ENCODE data around the gene CERT1. TPM values are rescaled to one million over a fixed set of nuclear protein-coding genes. Genes with fewer than 3 reads are reported as not detected.
"Not testable (repeated sequence)": the region's sequence is repeated elsewhere in the genome, so short reads cannot be mapped to it uniquely, and the experiment has no call there.

Gene CERT1
- total RNA-seq, 2 donors from 2014 or later = 30.6 to 39.5 TPM

DNA sequence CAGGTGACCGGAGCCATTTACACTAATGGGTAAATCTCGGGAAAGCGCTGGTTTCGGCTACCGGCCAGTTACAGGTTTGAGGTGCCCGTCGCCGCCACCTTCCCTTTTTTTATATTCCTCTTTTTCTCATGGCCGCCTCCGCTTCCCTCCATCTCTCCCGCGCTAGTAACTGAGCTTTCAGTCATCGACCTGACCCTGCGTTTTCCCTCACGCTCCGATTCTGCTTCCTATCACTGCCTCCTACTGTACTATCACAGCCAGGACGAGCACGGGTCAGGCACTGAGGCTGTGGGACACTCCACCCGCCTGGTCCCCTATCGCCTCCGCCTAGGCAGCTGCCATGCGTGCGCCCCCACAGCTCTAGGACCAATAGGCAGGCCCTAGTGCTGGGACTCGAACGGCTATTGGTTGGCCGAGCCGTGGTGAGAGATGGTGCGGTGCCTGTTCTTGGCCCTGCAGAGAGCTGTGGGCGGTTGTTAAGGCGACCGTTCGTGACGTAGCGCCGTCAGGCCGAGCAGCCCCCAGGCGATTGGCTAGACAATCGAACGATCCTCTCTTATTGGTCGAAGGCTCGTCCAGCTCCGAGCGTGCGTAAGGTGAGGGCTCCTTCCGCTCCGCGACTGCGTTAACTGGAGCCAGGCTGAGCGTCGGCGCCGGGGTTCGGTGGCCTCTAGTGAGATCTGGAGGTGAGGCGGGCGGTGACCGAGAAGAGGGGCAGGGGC, 174.7 kb downstream of the CERT1 start, which contains the start of gene HMGCR:
Gene HMGCR, plus strand, starts transcription at position 606 of the 722 bp plus-strand sequence. CDS start 5,386 bp downstream, outside the sequence.
- peak; percentile 99 for DNase-seq (ENCODE audit: low spot score)
- Mint-ChIP-seq H3K9me3 (no peaks in the 10 kb centered on the region), H3K4me1 (ENCODE audit: low read depth in 2 of 2) (peaks cover 18 to 23% of the 10 kb centered on the region in 2 donors), H3K36me3 (no peaks in the 10 kb centered on the region), H3K27me3 (no peaks in the 10 kb centered on the region), H3K4me3 (no peak within 1 kb of the TSS), H3K27ac (no peak within 1 kb of the TSS)
- ATAC-seq = peak; percentile 99

DNA sequence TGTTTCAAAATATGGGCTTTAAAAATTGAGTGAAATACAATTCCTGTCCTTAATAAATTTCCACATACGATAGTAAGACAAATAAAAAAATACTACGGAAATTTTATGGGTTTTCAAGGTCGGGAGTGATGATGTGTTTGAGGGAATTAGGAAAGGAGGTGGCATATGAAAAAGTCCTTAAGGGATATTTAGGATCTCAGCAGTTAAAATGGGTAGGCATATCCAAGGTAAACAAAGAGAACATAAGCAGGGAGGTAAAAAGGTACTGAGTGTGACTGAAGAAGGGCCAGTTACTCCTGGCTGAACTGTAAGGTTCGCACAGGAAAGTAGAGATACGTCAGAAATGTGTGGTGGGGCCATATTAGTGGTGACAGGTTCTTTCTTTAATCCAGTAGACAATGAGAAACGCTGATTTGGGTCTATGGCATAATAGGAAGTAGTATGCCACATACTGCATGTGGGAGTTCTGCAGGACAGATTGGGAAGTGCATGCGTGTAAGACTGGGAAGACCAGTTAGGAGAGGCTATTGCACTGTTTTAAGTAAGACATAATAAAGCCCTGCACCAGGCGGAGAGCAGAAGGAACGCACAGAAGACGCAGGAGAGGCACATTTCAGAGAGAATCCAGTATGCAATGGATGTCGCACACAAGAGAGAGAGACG, 175.3 kb downstream of the CERT1 start:
- Mint-ChIP-seq H3K27ac (no peak overlapping the region), H3K27me3 (no peaks in the 10 kb centered on the region), H3K4me3 (no peak overlapping the region), H3K36me3 (no peaks in the 10 kb centered on the region), H3K4me1 (ENCODE audit: low read depth in 2 of 2) (peaks cover 16 to 18% of the 10 kb centered on the region in 2 donors), H3K9me3 (no peaks in the 10 kb centered on the region)
- DNase-seq (ENCODE audit: low spot score) (no peak), ATAC-seq (no peak)

DNA sequence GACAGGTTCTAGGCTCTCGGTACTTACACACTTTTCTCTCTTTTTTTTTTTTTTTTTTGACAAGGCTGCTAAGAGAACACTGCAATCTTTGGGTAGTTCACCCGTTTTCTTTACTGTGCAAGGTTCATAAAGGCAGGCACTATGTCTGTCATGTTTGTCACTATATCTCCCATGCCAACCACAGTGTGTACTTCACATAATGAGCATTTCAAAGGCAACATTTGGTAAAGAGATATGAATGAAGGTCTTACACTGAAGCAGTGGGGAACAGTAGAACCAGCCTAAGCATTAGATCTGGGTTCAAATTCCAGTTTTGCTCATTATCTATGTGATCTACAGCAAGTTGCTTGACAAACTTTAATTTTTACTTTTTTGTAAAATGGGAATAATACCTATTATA, 175.9 kb downstream of the CERT1 start:
- H3K36me3 Mint-ChIP-seq = no peaks in the 10 kb centered on the region
- ATAC-seq (no peak), DNase-seq (ENCODE audit: low spot score) (no peak)
- H3K27me3 Mint-ChIP-seq = no peaks in the 10 kb centered on the region
- no peaks in the 10 kb centered on the region for H3K9me3 Mint-ChIP-seq
- H3K4me1 Mint-ChIP-seq (ENCODE audit: low read depth in 2 of 2) = peaks cover 15% of the 10 kb centered on the region in 2 donors
- H3K4me3 Mint-ChIP-seq = no peak overlapping the region
- no peak overlapping the region for H3K27ac Mint-ChIP-seq

DNA sequence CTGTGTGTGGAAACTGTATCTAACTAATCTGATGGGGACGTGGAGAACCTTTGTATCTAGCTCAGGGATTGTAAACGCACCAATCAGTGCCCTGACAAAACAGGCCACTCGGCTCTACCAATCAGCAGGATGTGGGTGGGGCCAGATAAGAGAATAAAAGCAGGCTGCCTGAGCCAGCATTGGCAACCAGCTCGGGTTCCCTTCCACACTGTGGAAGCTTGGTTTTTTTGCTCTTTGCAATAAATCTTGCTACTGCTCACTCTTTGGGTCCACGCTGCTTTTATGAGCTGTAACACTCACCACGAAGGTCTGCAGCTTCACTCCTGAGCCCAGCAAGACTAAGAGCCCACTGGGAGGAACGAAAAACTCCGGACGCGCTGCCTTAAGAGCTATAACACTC, 177.0 kb downstream of the CERT1 start:
- not testable (repeated sequence) for H3K27me3 Mint-ChIP-seq; H3K36me3 Mint-ChIP-seq; H3K4me3 Mint-ChIP-seq; H3K27ac Mint-ChIP-seq; H3K9me3 Mint-ChIP-seq; DNase-seq (ENCODE audit: low spot score); ATAC-seq
- H3K4me1 Mint-ChIP-seq (ENCODE audit: low read depth in 2 of 2) = peaks cover 12 to 15% of the 10 kb centered on the region in 2 donors

DNA sequence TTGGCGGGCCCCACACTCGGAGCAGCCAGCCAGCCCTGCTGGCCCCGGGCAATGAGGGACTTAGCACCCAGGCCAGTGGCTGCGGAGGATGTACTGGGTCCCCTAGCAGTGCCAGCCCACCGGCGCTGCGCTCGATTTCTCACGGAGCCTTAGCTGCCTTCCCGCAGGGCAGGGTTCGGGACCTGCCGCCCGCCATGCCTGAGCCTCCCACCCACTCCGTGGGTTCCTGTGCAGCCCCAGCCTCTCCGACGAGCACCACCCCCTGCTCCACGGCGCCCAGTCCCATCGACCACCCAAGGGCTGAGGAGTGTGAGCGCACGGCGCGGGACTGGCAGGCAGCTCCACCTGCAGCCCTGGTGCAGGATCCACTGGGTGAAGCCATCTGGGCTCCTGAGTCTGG, 177.7 kb downstream of the CERT1 start:
- H3K27me3 Mint-ChIP-seq, H3K27ac Mint-ChIP-seq, H3K36me3 Mint-ChIP-seq: not testable (repeated sequence)

DNA sequence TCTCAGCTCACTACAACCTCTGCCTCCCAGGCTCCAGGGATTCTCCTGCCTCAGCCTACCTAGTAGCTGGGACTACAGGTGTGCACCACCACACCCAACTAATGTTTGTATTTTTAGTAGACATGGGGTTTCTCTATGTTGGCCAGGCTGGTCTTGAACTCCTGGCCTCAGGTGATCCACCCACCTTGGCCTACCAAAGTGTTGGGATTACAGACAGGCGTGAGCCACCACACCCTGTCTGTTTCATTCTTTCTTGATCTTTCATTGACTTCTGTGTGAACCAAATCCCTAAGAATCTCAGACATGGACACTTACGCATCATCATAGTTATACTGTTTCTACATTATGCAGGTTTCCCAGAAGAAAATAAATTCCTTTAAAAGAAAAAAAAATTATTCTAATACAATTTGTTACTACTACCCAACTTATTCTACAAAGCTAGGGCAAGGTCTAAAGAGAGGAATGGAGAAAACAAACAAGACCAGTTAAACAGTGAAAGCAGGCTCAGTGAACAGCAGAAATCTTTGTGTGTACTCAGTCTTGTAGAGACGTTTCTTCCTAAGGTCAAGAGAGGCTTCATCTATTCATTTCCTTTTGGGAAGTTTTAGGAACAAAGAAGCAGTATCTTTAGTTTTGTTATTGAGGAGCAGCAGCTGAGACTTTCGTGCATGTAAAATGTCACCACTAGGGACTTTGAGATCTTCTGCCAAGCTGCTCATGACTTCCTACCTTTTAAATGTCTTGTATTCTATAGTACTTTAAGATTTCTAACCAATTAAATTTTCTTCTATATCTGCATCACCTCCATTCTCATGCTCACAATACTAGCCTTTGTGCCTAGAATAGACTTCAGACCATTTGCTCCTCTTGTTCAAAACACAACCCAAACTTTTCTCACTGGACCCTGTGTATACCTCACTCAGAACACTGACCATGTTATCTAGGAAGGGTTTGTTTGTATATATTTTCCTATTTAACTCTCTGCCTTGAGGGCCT, 180.0 kb downstream of the CERT1 start:
- Mint-ChIP-seq H3K4me3 (no peak overlapping the region), H3K4me1 (ENCODE audit: low read depth in 2 of 2) (no peaks in the 10 kb centered on the region), H3K9me3 (no peaks in the 10 kb centered on the region), H3K36me3 (no peaks in the 10 kb centered on the region), H3K27ac (no peak overlapping the region), H3K27me3 (peaks cover 0 to 4% of the 10 kb centered on the region in 2 donors)
- DNase-seq (ENCODE audit: low spot score) = no peak
- ATAC-seq = no peak

More for the DNA sequence above, 177.7 kb downstream of the CERT1 start:
- DNase-seq (ENCODE audit: low spot score); H3K4me3 Mint-ChIP-seq; ATAC-seq; H3K9me3 Mint-ChIP-seq: not testable (repeated sequence)
- peaks cover 9 to 12% of the 10 kb centered on the region in 2 donors for H3K4me1 Mint-ChIP-seq (ENCODE audit: low read depth in 2 of 2)

DNA sequence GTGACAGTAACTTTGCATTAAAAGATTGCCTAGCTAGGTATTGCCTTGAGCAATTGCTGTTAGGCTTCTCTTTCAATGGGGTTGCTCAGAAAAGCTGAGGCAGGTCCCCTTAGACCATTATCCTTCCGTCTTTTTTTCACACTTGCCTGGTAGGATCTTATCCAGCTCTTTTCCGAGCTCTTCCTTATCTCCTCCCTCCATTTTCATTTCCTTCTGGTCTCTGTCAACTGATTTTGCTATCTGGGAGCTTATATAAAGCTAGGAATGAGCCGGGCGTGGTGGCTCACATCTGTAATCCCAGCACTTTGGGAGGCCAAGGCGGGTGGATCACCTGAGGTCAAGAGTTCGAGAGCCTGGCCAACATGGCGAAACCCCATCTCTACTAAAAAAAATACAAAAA, 181.0 kb downstream of the CERT1 start:
- Mint-ChIP-seq H3K27ac (no peak overlapping the region), H3K9me3 (no peaks in the 10 kb centered on the region), H3K27me3 (peaks cover 0 to 4% of the 10 kb centered on the region in 2 donors), H3K4me3 (no peak overlapping the region), H3K36me3 (no peaks in the 10 kb centered on the region), H3K4me1 (ENCODE audit: low read depth in 2 of 2) (no peaks in the 10 kb centered on the region)
- ATAC-seq (no peak), DNase-seq (ENCODE audit: low spot score) (no peak)

Other genes starting within 250 kb of the CERT1 start
- 100 to 1,000 TPM in 1 of 2 donors, 10 to 100 TPM in 1; 78.5 to 110 TPM for gene HMGCR, start 174.4 kb downstream of the CERT1 start, total RNA-seq
- gene POLK, start 262 bp upstream of the CERT1 start, total RNA-seq = 10 to 100 TPM; 32.3 to 33.9 TPM
- under 1 TPM in 1 of 2 donors, not detected in 1; 0.33 TPM for gene ANKDD1B, start 99.8 kb upstream of the CERT1 start, total RNA-seq
- 10 to 100 TPM; 21.4 to 22.4 TPM for gene POC5, start 205.8 kb upstream of the CERT1 start, total RNA-seq